SK-N-MC (cell line): ENCODE data around the gene RBM20.
"Not testable (repeated sequence)": the region's sequence is repeated elsewhere in the genome, so short reads cannot be mapped to it uniquely, and the experiment has no call there.

Experiments
- DNase-seq: peaks from one replicate; pipeline ENCODE4 v3.0.0-alpha.2; 2011; ENCODE audit warnings: low read depth, low spot score
- H3K27ac ChIP-seq: fragments of 200-600 bp; sonication (generic); 2 replicates; pipeline ENCODE4 v1.5.1; 2016; ENCODE audit warnings: mixed run types
- H3K36me3 ChIP-seq: fragments of 200-600 bp; sonication (generic); 2 replicates; pipeline ENCODE4 v1.6.1; 2017; ENCODE audit warnings: antibody characterized with exemption, low read length, mixed read lengths; ENCODE audit not compliant: insufficient read depth
- H3K4me3 ChIP-seq: fragments of 200-600 bp; sonication (generic); 2 replicates; pipeline ENCODE4 v1.5.1; 2016
- H3K9ac ChIP-seq: fragments of 200-600 bp; sonication (generic); 2 replicates; pipeline ENCODE4 v1.8.0; 2017; ENCODE audit warnings: mixed run types, mixed read lengths; ENCODE audit not compliant: insufficient read length
- H3K9me3 ChIP-seq: fragments of 200-600 bp; sonication (generic); 2 replicates; pipeline ENCODE4 v1.6.1; 2017; ENCODE audit warnings: low read depth, mild to moderate bottlenecking, antibody characterized with exemption, low read length, moderate library complexity, mixed read lengths
- EZH2 ChIP-seq: fragments of 200-600 bp; sonication (generic); IDR thresholded peaks from one replicate; pipeline ENCODE4 v1.6.1; 2017; ENCODE audit warnings: antibody characterized with exemption
- FOXP2 ChIP-seq: optimal IDR thresholded peaks from 2 replicates; pipeline ENCODE3; 2011; ENCODE audit warnings: mild to moderate bottlenecking, moderate library complexity; ENCODE audit not compliant: insufficient read depth; ENCODE audit errors: extremely low read length, control extremely low read depth
- POLR2AphosphoS5 ChIP-seq: IDR thresholded peaks from 2 replicates; pipeline ENCODE4 v1.6.1; 2012; ENCODE audit warnings: mild to moderate bottlenecking, low read depth, low read length, borderline replicate concordance

Gene RBM20

DNA sequence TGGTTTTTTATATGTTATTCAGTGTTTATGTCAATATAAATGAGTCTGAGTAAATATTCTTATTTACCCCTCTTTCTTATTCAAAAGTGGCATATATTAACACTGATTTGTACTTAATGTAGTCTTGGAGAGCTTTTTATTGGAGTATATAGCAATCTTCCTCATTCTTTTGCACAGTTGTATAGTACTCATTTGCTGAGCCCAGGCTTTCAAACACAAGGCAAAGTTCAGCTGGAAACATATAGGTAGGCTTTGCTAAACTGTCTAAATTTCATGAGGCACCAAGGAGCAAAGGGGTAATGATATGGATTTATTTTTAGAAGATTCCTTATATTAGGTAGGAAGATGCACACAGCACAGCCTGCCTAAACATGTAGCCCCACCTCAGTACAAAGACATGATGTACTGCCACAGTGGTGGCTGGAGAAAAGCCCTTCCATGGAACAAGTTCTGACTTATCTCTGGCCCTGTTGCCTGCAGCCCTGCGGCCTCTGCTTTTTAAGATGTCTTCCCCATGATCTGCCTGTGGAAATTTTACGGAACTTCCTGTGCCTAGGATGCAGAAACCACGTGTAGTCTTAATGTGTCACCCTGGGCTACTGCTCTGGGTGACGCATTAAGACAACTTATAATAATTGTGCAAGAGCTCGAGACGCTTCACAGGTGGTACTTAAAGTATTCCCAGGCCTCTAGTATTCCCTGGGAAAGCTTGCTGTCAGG is 218.0 kb downstream of the RBM20 start:
- no peak overlapping the region for H3K4me3 ChIP-seq
- TF ChIP-seq FOXP2, result no peak
- no peak for TF ChIP-seq POLR2AphosphoS5
- TF ChIP-seq EZH2, result no peak

DNA sequence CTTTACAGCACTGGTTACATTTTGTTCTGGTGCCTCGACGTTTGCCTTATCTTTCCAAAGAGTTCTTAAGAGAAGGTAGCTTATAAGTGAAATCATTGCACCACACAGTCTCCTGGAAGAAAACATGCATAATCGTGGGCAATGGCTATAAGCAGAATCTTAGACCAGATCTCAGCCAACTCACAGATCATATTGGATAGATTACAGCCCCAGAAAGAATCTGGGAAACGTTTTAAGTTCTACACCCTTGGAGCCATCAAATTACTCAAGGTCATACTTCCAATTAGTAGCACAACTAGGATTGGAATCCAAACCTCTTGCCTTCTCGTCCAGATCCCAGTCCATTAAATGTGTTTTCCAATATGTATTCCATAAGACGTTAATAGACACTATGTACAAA is 218.8 kb downstream of the RBM20 start:
- TF ChIP-seq EZH2 (no peak), FOXP2 (no peak)
- H3K36me3 ChIP-seq, result no peaks in the 10 kb centered on the region
- no peak overlapping the region for H3K4me3 ChIP-seq
- H3K9ac ChIP-seq, result no peak overlapping the region
- no peaks in the 10 kb centered on the region for H3K9me3 ChIP-seq
- no peak overlapping the region for H3K27ac ChIP-seq
- no peak for DNase-seq

More for the DNA sequence above, 218.0 kb downstream of the RBM20 start:
- Histone ChIP-seq H3K27ac (no peak overlapping the region), H3K9ac (no peak overlapping the region), H3K36me3 (no peaks in the 10 kb centered on the region), H3K9me3 (no peaks in the 10 kb centered on the region)
- no peak for DNase-seq

DNA sequence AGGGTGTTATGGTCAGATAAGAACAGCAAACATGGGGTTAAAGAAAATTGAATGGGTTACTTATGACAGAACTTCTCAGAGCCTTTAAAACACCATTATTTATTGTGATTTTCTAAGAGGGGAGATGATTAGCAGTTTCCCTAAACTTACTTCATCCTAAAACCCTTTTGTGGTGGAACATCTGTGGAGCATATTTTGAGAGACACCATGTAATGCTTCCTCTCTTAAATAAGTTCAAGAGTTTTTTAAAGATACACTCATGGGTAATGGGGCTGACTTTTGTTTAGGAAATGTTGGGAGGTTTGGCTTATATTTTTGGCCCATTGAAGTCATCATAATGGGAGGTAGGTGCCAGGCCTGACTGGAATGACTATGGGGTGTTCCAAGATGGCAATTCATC is 219.2 kb downstream of the RBM20 start:
- no peak overlapping the region for H3K27ac ChIP-seq
- no peak for DNase-seq
- no peak overlapping the region for H3K9ac ChIP-seq
- no peak for TF ChIP-seq POLR2AphosphoS5
- TF ChIP-seq EZH2, result no peak
- no peak for TF ChIP-seq FOXP2
- H3K9me3 ChIP-seq, result no peaks in the 10 kb centered on the region
- no peaks in the 10 kb centered on the region for H3K36me3 ChIP-seq
- no peak overlapping the region for H3K4me3 ChIP-seq

DNA sequence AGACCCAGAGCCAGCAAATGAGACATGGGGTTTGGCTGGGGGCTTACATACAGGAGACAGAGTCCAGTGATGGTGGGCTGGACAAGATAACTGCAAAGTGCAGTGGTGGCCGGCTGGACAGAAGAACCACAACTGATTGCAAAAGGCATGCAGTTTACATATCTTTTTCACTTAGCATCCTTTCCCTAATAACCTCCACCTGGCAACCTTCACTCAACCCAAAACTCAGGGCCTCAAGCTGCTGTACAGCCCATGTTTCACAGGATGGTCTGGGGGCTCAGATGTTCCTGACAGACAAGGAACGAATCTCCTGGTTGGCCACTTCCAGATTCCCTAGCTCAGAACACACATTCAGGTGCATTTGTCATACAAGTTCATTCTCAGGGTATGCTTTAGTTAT is 219.8 kb downstream of the RBM20 start:
- H3K36me3 ChIP-seq, result no peaks in the 10 kb centered on the region
- no peak overlapping the region for H3K27ac ChIP-seq

DNA sequence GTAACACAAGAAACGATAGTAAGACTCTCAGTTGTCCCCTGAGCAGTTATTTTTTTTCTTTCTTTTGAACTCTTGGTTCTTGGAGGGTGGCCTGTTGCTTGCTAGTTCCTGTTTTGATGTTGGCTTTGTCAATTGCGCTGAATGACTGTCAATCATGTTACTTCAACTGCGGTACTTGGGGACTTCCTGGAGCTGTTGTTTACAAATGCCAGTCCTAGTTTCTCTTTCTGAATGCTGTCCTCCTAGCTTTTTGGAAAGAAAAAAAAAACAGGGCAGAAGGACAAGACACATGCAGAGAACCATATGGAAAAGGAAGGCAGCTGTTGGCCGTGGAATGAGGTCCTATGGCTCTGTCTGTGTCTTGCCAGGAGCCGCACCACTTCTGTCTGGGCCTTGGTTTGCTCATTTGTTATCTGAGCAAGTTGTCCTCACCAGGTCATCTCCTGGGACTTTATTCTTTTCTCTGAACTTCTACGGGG is 220.6 kb downstream of the RBM20 start:
- no peak for TF ChIP-seq POLR2AphosphoS5
- TF ChIP-seq FOXP2, result no peak
- no peak for TF ChIP-seq EZH2
- Histone ChIP-seq H3K27ac (peak overlapping the region; percentile 77; the same call in 1 of the 2 replicates), H3K4me3 (no peak overlapping the region), H3K9ac (no peak overlapping the region), H3K36me3 (no peaks in the 10 kb centered on the region), H3K9me3 (no peaks in the 10 kb centered on the region)
- DNase-seq, result no peak

More for the DNA sequence above, 219.8 kb downstream of the RBM20 start:
- no peak for DNase-seq
- Histone ChIP-seq H3K9me3 (no peaks in the 10 kb centered on the region), H3K9ac (no peak overlapping the region), H3K4me3 (no peak overlapping the region)
- TF ChIP-seq FOXP2, result no peak
- TF ChIP-seq POLR2AphosphoS5, result no peak
- no peak for TF ChIP-seq EZH2

DNA sequence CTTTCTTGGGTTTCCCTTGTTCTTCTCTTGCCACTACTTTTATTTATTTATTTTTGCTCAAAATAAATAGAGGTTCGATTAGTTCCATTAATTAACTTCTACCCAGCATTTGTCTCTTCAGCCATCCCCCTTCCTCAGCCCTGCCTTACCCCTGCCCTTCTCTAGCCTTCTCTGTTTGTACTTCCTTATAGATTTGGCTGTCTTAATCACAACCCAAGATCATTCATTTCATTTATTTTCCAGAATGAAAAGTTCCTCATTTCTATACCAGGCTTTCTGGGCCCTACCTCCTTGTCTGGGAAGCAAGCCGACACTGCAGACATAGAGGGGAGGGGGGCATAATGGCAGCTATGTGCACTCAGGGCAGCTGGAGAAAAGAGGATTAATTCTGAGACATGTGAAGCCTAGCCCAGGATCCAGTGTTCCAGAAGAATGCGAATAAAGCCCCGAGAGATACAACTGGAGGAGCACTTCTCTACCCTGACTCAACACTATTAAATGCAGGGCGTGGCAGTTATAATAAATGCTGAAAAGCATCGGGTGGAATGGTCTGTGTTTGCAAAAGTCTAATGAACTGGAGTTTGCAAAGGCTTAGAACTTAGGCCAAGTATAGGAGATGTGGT is 221.2 kb downstream of the RBM20 start:
- no peak overlapping the region for H3K9ac ChIP-seq
- H3K36me3 ChIP-seq, result no peaks in the 10 kb centered on the region
- no peak for DNase-seq
- H3K9me3 ChIP-seq, result no peaks in the 10 kb centered on the region
- H3K27ac ChIP-seq, result peak overlapping the region; percentile 77; the same call in 1 of the 2 replicates
- TF ChIP-seq FOXP2 (no peak), POLR2AphosphoS5 (no peak), EZH2 (no peak)
- no peak overlapping the region for H3K4me3 ChIP-seq

DNA sequence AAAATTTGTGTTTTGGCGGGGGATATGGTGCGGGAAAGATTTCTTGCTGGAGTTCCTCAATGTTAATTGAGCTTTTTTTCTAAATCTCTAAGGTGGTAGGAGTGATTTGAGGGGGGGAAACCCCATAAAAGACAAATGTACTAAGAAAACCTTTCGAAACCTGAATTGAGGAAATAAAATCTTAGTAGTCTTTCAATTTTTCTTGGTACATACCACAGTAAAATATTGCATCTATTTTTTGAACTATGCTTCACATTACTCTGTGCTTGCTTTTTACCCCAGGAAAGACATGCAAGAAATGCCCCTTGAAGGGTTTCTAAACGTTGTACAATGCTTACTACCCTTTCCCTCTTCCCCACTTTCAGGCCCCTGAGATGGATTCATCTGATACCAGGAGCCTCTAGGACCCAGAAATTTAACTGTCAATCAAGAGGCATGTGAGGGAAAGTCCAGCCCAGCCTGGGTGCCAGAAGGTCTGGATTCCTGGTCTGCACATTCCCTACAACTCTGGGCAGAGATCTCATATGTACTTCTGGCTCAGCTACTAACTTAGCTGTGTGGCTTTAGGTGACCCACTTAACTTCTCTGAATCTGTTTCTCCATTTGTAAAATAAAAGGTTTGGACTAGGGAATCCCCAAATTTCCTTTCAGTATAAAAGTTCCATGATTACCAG is 221.8 kb downstream of the RBM20 start:
- DNase-seq, result no peak
- Histone ChIP-seq H3K4me3 (no peak overlapping the region), H3K9ac (no peak overlapping the region), H3K27ac (peak overlapping the region; percentile 77; the same call in 1 of the 2 replicates), H3K36me3 (no peaks in the 10 kb centered on the region), H3K9me3 (no peaks in the 10 kb centered on the region)
- no peak for TF ChIP-seq EZH2
- TF ChIP-seq POLR2AphosphoS5, result no peak
- no peak for TF ChIP-seq FOXP2

DNA sequence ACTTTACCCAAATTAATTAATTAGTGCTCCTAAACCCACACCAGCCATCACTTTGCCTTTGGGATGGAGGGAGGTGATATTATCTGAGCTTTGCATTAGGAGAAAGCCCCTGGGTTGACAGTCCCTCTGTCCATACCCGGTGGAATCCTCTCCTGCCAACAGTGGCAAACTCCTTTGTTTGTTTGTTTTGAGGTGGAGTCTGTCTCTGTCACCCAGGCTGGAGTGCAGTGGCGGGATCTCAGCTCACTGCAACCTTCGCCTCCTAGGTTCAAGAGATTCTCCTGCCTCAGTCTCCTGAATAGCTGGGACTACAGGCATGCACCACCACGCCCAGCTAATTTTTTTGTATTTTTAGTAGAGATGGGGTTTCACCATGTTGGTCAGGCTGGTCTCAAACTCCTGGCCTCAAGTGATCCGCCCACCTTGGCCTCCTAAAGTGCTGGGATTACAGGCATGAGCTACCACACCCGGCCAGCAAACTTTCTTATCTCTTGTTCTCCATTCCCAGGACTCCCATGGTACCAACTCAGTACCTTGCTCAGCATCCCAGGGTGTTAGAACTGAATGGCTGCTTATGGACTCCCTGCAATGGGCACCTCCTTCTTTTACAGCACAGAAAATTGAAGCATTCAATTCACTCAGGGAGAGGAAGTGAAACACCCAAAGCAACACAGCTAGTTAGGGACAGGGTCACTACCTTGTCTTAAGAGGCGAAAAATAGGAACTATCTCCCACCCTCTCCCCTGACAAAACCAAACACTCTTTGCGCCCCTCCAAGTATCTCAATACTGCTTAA is 223.1 kb downstream of the RBM20 start:
- not testable (repeated sequence) for H3K9me3 ChIP-seq, H3K36me3 ChIP-seq, H3K4me3 ChIP-seq, H3K27ac ChIP-seq, DNase-seq, H3K9ac ChIP-seq
